A204.1 (cell line): ENCODE data around the gene SLC29A1.
"Not testable (repeated sequence)": the region's sequence is repeated elsewhere in the genome, so short reads cannot be mapped to it uniquely, and the experiment has no call there.

Experiments used
- FAIRE-seq: peaks from 2 replicates; lab custom pipeline; 2012; peaks lifted over from hg19 to GRCh38; lab: Jason Lieb, UNC

SLC29A1 gene

GRCh38 chr6:44194326-44194725 is 29.1 kb upstream of the SLC29A1 start:
- no peak for FAIRE-seq

DNA sequence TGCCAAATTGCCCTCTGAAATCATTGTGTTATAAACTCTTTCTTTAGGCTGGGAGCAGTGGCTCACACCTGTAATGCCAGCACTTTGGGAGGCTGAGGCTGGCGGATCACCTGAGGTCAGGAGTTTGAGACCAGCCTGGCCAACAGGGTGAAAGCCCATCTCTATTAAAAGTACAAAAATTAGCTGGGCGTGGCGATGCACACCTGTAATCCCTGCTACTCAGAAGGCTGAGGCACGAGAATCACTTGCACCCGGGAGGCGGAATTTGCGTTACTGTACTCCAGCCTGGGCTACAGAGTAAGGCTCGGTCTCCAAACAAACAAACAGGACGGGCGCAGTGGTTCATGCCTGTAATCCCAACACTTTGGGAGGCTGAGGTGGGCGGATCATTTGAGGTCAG is 27.0 kb upstream of the SLC29A1 start:
- not testable (repeated sequence) for FAIRE-seq

DNA sequence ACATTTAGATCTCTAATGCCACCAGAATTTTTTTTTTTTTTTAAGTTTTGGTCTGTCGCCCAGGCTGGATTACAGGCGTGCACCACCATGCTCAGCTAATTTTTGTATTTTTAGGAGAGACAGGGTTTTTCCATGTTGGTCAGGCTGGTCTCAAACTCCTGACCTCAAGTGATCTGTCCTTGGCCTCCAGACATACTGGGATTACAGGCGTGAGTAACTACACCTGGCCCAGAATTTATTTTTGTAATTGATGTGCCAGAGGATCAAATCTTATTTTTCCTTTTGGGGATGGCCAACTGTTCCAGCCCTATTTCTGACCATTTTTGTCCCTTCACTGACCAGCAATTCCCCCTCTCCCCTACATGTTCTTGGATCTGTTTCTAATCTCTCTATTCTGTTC is 24.7 kb upstream of the SLC29A1 start:
- no peak for FAIRE-seq

DNA sequence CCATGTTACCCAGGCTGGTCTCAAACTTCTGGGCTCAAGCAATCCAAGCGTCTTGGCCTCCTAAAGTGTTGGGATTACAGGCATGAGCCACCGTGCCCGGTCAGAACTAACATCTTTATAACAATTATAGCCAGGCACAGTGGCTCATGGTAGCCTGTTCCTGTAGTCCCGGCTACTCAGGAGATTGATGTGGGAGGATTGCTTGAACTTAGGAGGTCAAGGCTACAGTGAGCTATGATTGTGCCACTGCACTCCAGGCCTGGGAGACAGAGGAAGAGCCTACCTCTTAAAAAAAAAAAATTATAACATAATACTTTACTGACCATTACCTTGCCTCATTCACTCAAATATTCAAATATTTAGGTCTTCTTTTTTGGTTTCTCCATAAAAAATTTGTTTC is 23.5 kb upstream of the SLC29A1 start:
- FAIRE-seq, result no peak

GRCh38 chr6:44201200-44201599 is 22.2 kb upstream of the SLC29A1 start:
- FAIRE-seq, result no peak

DNA sequence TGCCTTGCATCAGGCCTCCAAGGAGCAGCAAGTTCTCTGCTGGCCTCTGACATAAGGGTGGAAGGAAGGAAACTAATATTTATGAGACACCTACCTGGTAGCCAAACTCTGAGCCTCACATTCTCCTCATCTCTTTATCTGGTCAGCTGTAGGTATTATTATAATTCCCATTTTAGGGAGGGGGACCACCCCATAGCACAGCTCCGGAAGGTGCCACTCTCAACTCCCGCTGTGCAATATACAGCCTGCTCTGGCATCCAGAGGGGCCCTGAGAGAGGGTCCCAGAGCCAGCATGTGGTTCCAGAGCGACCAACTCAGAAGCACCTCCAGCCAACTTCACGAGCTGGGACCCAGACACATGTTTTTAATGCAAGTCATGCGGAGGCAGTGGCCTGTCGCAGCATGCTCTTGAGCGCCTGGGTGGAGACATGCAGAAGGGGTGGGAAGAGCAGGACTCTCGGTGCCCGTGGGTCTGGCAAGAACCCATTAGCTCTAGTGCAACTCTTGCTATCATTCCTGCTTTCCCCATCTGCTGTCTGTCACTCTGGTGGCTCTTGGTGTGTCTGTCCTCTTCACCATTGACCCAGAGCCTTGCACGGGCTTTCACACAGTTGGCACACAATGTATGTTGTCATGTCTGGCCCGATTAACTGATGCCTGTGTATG is 21.6 kb upstream of the SLC29A1 start:
- FAIRE-seq, result no peak

GRCh38 chr6:44202332-44202971 is 20.9 kb upstream of the SLC29A1 start:
- no peak for FAIRE-seq

- no peak for FAIRE-seq
Measured at GRCh38 chr6:44202972-44203750, 20.2 kb upstream of the SLC29A1 start.

- FAIRE-seq, result no peak
Measured at GRCh38 chr6:44203955-44204354, 19.4 kb upstream of the SLC29A1 start.

GRCh38 chr6:44207966-44208365 is 15.4 kb upstream of the SLC29A1 start:
- FAIRE-seq, result no peak

DNA sequence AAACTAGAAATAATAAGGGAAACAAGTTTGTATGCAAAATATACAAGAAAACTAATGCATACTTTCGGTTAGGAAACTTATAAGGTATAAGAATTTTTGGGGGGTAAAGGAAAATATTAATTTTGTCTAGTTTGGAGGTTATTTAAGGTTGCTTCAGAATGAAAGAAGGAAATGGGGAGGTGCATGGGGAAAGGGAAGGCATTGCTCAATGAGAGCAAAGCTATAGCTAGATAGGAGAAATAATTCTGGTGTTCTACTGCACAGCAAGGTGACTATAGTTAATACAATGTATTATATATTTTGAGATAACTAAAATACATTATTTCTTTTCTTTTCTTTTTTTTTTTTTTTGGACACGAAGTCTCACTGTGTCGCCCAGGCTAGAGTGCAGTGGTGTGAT is 12.1 kb upstream of the SLC29A1 start:
- FAIRE-seq, result no peak

- no peak for FAIRE-seq
Measured at GRCh38 chr6:44214307-44214706, 9.1 kb upstream of the SLC29A1 start.

- no peak for FAIRE-seq
Measured at GRCh38 chr6:44216677-44217331, 6.6 kb upstream of the SLC29A1 start, which contains the start of gene MYMX. Gene MYMX (plus strand): TSS chr6:44216926. CDS start chr6:44217472, 546 bp downstream.

DNA sequence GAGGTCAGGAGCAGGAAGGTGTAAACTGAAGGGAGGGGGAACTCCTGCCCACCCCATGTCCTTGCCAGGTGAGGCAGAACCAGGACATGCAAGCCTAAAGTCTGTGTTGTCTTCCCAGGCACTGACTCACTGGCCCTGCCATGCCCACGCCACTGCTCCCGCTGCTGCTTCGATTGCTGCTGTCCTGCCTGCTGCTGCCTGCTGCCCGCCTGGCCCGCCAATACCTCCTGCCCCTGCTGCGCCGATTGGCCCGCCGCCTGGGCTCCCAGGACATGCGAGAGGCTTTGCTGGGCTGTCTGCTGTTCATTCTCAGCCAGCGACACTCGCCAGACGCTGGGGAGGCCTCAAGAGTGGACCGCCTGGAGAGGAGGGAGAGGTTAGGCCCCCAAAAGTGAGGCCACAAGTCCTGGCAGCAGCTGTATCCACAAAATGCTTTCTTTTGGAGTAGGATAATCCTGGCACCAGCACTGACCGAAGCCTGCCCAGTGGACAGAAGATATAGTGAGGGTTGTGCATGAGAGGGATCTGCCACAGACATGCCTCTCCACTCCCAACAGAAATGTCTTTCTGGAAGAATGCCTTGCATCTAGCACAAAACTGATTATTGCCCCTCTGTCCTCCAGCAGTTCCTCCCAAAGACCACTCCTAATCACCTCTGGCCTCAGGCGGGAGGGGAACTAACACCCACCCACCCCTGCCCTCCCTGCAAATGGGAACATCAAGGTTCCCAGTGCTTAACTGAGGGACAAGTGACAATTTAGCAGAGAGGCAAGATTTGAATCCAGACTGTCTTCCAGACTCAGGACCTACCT is 5.9 kb upstream of the SLC29A1 start:
- no peak for FAIRE-seq

DNA sequence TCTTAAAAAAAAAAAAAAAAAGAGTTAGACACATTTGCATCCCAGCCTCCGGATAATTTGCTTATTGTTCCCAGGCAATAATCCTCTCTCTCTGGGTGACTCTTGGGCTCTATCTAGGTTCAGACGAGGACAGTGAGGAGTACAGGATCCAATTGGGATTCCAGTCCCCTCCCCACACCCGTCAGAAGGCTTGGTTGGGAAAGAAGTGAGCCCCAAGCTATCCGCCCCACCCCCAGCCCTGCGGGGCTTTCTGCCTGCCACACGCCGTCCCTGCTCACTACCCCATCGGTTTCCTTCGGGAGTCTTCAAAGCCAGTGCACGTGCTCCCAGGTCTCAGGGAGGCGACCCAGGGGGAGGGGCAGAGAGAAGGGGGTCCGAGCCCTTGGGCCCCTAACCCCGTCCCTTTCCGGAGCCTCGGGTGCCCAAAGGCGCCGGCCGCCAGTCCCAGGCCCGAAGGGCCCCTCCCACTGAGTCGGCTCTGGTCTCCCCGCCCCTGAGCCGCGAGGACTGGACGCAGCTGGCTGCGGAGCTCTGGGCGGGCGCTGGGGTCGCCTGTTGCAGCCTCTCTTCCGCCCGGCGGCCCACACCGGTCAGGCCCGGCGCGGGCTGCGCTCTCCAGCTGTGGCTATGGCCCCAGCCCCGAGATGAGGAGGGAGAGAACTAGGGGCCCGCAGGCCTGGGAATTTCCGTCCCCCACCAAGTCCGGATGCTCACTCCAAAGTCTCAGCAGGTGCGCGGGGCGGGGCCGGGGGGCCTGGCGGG is 4.2 kb upstream of the SLC29A1 start:
- no peak for FAIRE-seq

- no peak for FAIRE-seq
Measured at GRCh38 chr6:44219815-44220784, 3.3 kb upstream of the SLC29A1 start.

- FAIRE-seq, result no peak
Measured at GRCh38 chr6:44220913-44221290, 2.5 kb upstream of the SLC29A1 start.

- FAIRE-seq, result no peak
Measured at GRCh38 chr6:44221291-44221960, 2.0 kb upstream of the SLC29A1 start.

DNA sequence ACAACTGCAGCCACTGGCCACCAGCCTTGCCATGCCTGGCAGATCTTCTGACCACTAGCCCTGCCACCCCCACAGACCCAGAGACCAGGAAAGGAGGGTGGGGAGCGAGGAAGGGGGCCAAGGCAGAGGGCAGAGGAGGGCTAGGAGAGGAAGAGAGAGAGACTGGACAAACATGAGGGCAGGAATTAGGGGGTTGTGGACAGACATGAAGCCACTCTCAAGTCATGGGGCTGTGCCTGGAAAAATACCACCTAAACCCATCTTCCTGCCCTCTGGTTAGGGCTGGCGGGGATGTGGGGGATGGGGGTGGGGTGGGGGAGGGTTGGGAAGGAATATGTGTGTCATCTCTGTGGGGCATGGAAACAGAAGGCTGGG is 1.4 kb upstream of the SLC29A1 start:
- no peak for FAIRE-seq
